Measurements from ENCODE around the gene HIRIP3. TPM values are rescaled to one million over a fixed set of nuclear protein-coding genes. Genes with fewer than 3 reads are reported as not detected.
"Not testable (repeated sequence)": the region's sequence is repeated elsewhere in the genome, so short reads cannot be mapped to it uniquely, and the experiment has no call there.

Gene HIRIP3
- polyA plus RNA-seq, 2 of the 4 experiments (the other 2 are of a cell fraction) = 11.5 to 16.7 TPM

DNA sequence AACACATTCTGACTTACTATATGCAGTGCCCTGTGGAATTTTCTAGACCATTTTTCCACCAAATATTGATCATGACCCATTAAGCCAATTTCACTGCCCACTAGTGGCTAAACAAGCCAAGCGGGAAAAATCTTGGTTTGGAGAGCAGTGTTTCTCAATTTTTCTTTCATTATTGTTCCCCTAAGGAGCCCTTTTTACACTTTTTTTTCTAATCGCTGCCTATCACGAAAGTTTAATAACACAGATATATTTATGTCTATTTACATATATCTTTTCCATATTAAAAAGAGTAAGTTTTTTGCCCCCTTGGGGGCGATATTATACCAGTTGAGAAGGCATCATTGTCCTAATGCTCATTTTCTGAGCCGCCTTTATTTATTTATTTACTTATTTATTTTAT is 46.4 kb upstream of the HIRIP3 start:
- H3K9me3 ChIP-seq = no peaks in the 10 kb centered on the region
- no peak overlapping the region for H3K4me3 ChIP-seq
- TF ChIP-seq, protein P1, sequence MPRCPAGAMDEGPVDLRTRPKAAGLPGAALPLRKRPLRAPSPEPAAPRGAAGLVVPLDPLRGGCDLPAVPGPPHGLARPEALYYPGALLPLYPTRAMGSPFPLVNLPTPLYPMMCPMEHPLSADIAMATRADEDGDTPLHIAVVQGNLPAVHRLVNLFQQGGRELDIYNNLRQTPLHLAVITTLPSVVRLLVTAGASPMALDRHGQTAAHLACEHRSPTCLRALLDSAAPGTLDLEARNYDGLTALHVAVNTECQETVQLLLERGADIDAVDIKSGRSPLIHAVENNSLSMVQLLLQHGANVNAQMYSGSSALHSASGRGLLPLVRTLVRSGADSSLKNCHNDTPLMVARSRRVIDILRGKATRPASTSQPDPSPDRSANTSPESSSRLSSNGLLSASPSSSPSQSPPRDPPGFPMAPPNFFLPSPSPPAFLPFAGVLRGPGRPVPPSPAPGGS (IDR thresholded peaks at IDR 0.05) = no peak
- TF ChIP-seq RFX5 (IDR thresholded peaks at IDR 0.05) (no peak), SMC3 (IDR thresholded peaks at IDR 0.05) (peak; percentile 58), KDM1A (IDR thresholded peaks at IDR 0.05; ENCODE audit: low read depth) (no peak), RAD21 (conservative IDR thresholded peaks at IDR 0.05 in 1 of 2, IDR thresholded peaks at IDR 0.05 in 1 of 2) (peak; percentile 61 to 75), CTCF (IDR thresholded peaks at IDR 0.05) (peak; percentile 72)
- ChIA-PET CTCF (interaction anchor here (0.7 to 5.2 kb wide), 13 partner anchors 9 to 234 kb away, joined by 3 to 61 read pairs (median 4); partner anchors contain the start of genes TBX6 and TLCD3B), POLR2A (no interaction called here)
- H3K4me1 ChIP-seq = no peaks in the 10 kb centered on the region
- WGBS (ENCODE audit: missing lambda C conversion rate) = 24% methylated on average over 5 of the region's 5 CpGs
- ATAC-seq (0 out of 6 replicates have a peak, but pooled peaks of 1 of the 2 experiments have one; percentile 41), FAIRE-seq (no peak), DNase-seq (ENCODE audit: low read depth in 1 of 2, low spot score in 1 of 2) (no peak)
- no peak overlapping the region for H3K4me2 ChIP-seq
- no peak overlapping the region for H3K27ac ChIP-seq

DNA sequence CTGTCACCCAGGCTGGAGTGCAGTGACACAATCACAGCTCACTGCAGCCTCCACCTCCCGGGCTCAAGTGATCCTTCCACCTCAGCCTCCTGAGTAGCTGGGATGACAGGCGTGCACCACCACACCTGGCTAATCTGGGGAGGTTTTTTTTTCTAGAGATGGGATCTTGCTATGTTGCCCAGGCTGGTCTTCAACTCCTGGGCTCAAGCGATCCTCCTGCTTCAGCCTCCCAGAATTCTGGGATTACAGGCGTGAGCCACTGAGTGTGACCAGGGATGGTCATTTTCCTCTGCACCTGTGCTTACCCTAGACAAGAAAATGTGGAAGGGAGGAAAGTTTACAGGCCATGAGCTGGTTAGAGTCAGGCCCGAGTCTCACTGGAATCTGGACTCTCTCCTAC is 45.3 kb upstream of the HIRIP3 start:
- 42% methylated on average over 5 of the region's 5 CpGs for WGBS (ENCODE audit: missing lambda C conversion rate)
- H3K27ac ChIP-seq; H3K4me3 ChIP-seq; POLR2A ChIA-PET; H3K4me2 ChIP-seq; ATAC-seq; H3K4me1 ChIP-seq; H3K9me3 ChIP-seq; FAIRE-seq; DNase-seq (ENCODE audit: low read depth in 1 of 2, low spot score in 1 of 2): not testable (repeated sequence)
- CTCF ChIA-PET = interaction anchor here (0.9 to 5.2 kb wide), 7 partner anchors 8 to 233 kb away, joined by 3 to 61 read pairs (median 4); partner anchors contain the start of genes TBX6 and TLCD3B

DNA sequence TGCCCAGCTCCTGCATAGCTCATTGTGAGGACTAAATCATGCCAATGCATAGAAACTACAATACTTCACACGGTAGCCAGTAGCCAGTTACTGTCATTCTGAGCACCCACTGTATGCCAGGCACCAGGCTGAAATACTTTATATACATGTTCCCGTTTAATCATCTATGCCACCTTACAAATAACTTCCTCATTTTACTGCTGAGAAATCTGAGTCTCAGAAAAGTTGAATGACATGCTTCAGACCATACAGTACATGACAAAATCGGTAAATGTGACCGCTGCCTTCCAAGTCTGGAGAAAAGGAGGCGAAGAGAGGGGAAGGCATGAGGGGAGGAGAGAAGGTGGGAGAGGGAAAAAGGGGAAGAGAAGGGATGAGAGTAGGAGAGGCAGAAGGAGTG is 44.8 kb upstream of the HIRIP3 start:
- Histone ChIP-seq H3K27ac (no peak overlapping the region), H3K4me3 (no peak overlapping the region), H3K4me2 (no peak overlapping the region), H3K4me1 (no peaks in the 10 kb centered on the region), H3K9me3 (no peaks in the 10 kb centered on the region)
- ChIA-PET POLR2A (no interaction called here), CTCF (interaction anchor here (1.2 to 5.2 kb wide), 6 partner anchors 7 to 192 kb away, joined by 3 to 61 read pairs (median 6); partner anchors contain the start of genes C16orf92, TBX6 and TLCD3B)
- ATAC-seq (no peak; a peak in 1 of 6 replicates), FAIRE-seq (no peak), DNase-seq (ENCODE audit: low read depth in 1 of 2, low spot score in 1 of 2) (no peak)
- TF ChIP-seq MAFK (IDR thresholded peaks at IDR 0.05; ENCODE audit: partially characterized antibody) = no peak
- no peak for TF ChIP-seq HES2 (IDR thresholded peaks at IDR 0.05)
- TF ChIP-seq SREBF2 (IDR thresholded peaks at IDR 0.05) = no peak
- no peak for TF ChIP-seq FOSB (CRISPR knock-in tag; IDR thresholded peaks at IDR 0.05)
- no peak for TF ChIP-seq PHF8 (IDR thresholded peaks at IDR 0.05; ENCODE audit: borderline replicate concordance, low read depth)
- TF ChIP-seq CTCF (IDR thresholded peaks at IDR 0.05) = no peak
- TF ChIP-seq ESRRA (IDR thresholded peaks at IDR 0.05; ENCODE audit: borderline replicate concordance, low read length) = no peak
- TF ChIP-seq EHF (CRISPR knock-in tag; IDR thresholded peaks at IDR 0.05) = no peak
- no peak for TF ChIP-seq PBX3 (IDR thresholded peaks at IDR 0.05)
- TF ChIP-seq ZSCAN20 (CRISPR knock-in tag; IDR thresholded peaks at IDR 0.05) = no peak
- no peak for TF ChIP-seq ZNF302 (CRISPR knock-in tag; IDR thresholded peaks at IDR 0.05)
- no peak for TF ChIP-seq SMC3 (IDR thresholded peaks at IDR 0.05)
- TF ChIP-seq ZFP36 (IDR thresholded peaks at IDR 0.05; ENCODE audit: borderline replicate concordance, partially characterized antibody) = no peak
- no peak for TF ChIP-seq ATOH8 (CRISPR knock-in tag; IDR thresholded peaks at IDR 0.05; ENCODE audit: low read depth)
- TF ChIP-seq CHD4 (IDR thresholded peaks at IDR 0.05; ENCODE audit: borderline replicate concordance) = no peak
- WGBS (ENCODE audit: missing lambda C conversion rate) = 44% methylated on average over 5 of the region's 5 CpGs
